A549 treated with Mapracorat at 1 μM for 4 hours (cell line): Measurements from ENCODE around the gene IL13RA2. TPM values are rescaled to one million over a fixed set of nuclear protein-coding genes. Genes with fewer than 3 reads are reported as not detected.

Experiments used
- total RNA-seq: library from RNA; stranded (reverse); fragments of 200-300 nt; extraction: Qiagen RNA extraction; gene quantifications from 5 replicates; pipeline ENCODE4 v1.2.3, GENCODE V29; 2022

Gene IL13RA2
- total RNA-seq = 0.23 TPM in 1 of 5 replicates, not detected in the others

DNA sequence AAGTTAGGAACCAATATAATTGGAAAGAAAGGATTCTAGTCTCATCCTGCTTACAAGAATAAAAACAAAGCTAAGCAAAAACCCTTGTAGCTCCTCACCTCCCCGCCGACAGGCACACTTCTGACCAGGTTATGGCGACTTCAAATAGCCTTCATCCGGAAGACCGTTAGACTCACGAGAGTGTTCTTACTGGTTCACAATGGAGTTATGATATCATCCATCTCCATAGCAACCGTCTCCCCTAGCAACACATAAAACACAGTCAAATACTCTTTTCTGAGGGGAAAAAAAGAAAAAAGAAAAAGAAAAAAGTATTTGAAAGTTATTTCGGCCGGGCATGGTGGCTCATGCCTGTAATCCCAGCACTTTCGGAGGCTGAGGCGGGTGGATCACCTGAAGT lies at the start of gene IL13RA2:
Gene IL13RA2, minus strand, starts transcription at position 162 of the 400 bp plus-strand sequence. CDS start 347 bp downstream, outside the sequence.

Other genes with a start within 250 kb of the IL13RA2 start
- not detected in 5 replicates for gene RBMXL3, start 171.8 kb upstream of the IL13RA2 start, total RNA-seq
- not detected in 5 replicates for gene LRCH2, start 216.5 kb upstream of the IL13RA2 start, total RNA-seq